ENCODE data around the gene MSMB. TPM values are rescaled to one million over a fixed set of nuclear protein-coding genes. Genes with fewer than 3 reads are reported as not detected.
A peak's percentile ranks its signal among the peaks of the same experiment; 100 is the strongest.

MSMB gene
- total and polyA plus RNA-seq, 2 of the 4 experiments (the other 2 are of a cell fraction), result not detected

GRCh38 chr10:46030091-46030937 is 15.8 kb downstream of the MSMB start, which contains the start of gene NCOA4 (continued):
- TF ChIP-seq POLR2A (IDR thresholded peaks at IDR 0.05; ENCODE audit: low read depth, low read length) (peak; percentile 93), BHLHE40 (IDR thresholded peaks at IDR 0.05; ENCODE audit: low read depth, low read length) (no peak), RFX5 (IDR thresholded peaks at IDR 0.05; ENCODE audit: low read depth, low read length) (no peak)

- Histone ChIP-seq H3K56ac (ENCODE audit: extremely low read depth, insufficient read depth, low read length) (peak overlapping the region; percentile 13; the same call in 1 of the 2 replicates), H3K27me3 (ENCODE audit: control insufficient read depth, insufficient read depth, low read length) (no peaks in the 10 kb centered on the region), H2AFZ (replicated peaks; ENCODE audit: low read length, poor library complexity) (no peak overlapping the region), H3K18ac (ENCODE audit: low read depth, low read length) (no peak overlapping the region), H3K4me3 (ENCODE audit: insufficient read depth, low read depth, low read length) (peak overlapping the region; percentile 80), H3K4ac (ENCODE audit: low read depth, low read length) (peak overlapping the region; percentile 52), H3K4me1 (ENCODE audit: control insufficient read depth, insufficient read depth, low read length) (peaks cover 18% of the 10 kb centered on the region), H3K14ac (replicated peaks; ENCODE audit: low read depth, low read length) (0 out of 2 replicates have a peak overlapping the region, but pooled peaks have one; percentile 38), H3K79me1 (ENCODE audit: low read depth in 1 of 2, low read length in 2 of 2) (peaks cover 3 to 22% of the 10 kb centered on the region in 2 experiments; a peak in 2 of 4 replicates), H2BK120ac (ENCODE audit: low read depth, low read length) (no peak overlapping the region), H3K36me3 (ENCODE audit: control insufficient read depth, insufficient read depth, low read length) (no peaks in the 10 kb centered on the region), H2BK15ac (ENCODE audit: low read depth, low read length) (no peak overlapping the region), H3K27ac (ENCODE audit: insufficient read depth, low read length) (peak overlapping the region; percentile 92), H4K91ac (ENCODE audit: insufficient read depth, low read depth, low read length) (no peak overlapping the region), H3K9ac (ENCODE audit: low read depth, low read length) (peak overlapping the region; percentile 89), H3K9me1 (ENCODE audit: insufficient read depth, low read length) (peaks cover 6% of the 10 kb centered on the region; the same call in 1 of the 2 replicates), H2AK9ac (replicated peaks; ENCODE audit: low read depth, low read length, poor library complexity) (peak overlapping the region; percentile 87), H2AK5ac (ENCODE audit: low read depth, low read length) (0 out of 2 replicates have a peak overlapping the region, but pooled peaks have one; percentile 7), H4K5ac (ENCODE audit: low read depth, low read length) (peak overlapping the region; percentile 12; the same call in 1 of the 2 replicates), H3K9me3 (ENCODE audit: control insufficient read depth, insufficient read depth, low read length) (no peaks in the 10 kb centered on the region), H2BK5ac (ENCODE audit: low read depth, low read length, poor library complexity, severe bottlenecking) (peak overlapping the region; percentile 91), H4K8ac (ENCODE audit: low read depth in 2 of 2, low read length in 2 of 2) (peak overlapping the region; percentile 45 to 88; a peak in 3 of 4 replicates), H3K4me2 (ENCODE audit: low read depth, low read length) (peak overlapping the region; percentile 88), H2BK20ac (ENCODE audit: low read depth, low read length) (no peak overlapping the region), H3K23ac (ENCODE audit: low read depth, low read length) (peak overlapping the region; percentile 54), H4K20me1 (ENCODE audit: insufficient read depth, low read length) (peaks cover 41% of the 10 kb centered on the region)
- POLR2A ChIA-PET (ENCODE audit: unreplicated experiment), result no interaction called here
- in situ Hi-C loops (cut with MboI; ENCODE audit: low sequenced_read_pairs), result no loop called here
- CTCF ChIA-PET, result interaction anchor here (0.6 to 1.6 kb wide), 4 partner anchors 13 to 552 kb away, joined by 3 to 7 read pairs (median 4); no protein-coding TSS in a partner anchor
- ATAC-seq (ENCODE audit: low read depth) (no peak), DNase-seq (no peak)
- TF ChIP-seq NFE2L2 (IDR thresholded peaks at IDR 0.05; ENCODE audit: low read depth, low read length) (no peak), RAD21 (IDR thresholded peaks at IDR 0.05; ENCODE audit: low read length) (no peak)
- intact Hi-C loops (cut with micrococcal nuclease), result loop anchor here (2.0 to 10.0 kb wide), 2 partner anchors 219 to 565 kb away; no protein-coding TSS in a partner anchor
- TSS peak; percentile 62 for BruUV-seq (replicated peaks)
- dilution Hi-C loops (cut with HindIII; ENCODE audit: low sequenced_read_pairs, unreplicated experiment), result no loop called here
- 20% methylated on average over 1 of the region's 6 CpGs; no CpG with 5 or more reads in 1 of the 2 experiments for WGBS, 2 experiments (ENCODE audit: extremely low coverage in 2 of 2, insufficient read length in 1 of 2)
Measured at GRCh38 chr10:46029461-46030030, 16.5 kb downstream of the MSMB start.
